HG02798 (cell line): ENCODE data around the gene CYS1.
"Not testable (repeated sequence)": the region's sequence is repeated elsewhere in the genome, so short reads cannot be mapped to it uniquely, and the experiment has no call there.

Source experiments
- ATAC-seq: cut with Tn5 transposase; IDR thresholded peaks from one replicate; pipeline ENCODE4 v1.9.1; 2021; ENCODE audit warnings: mild to moderate bottlenecking; ENCODE audit not compliant: unreplicated experiment, poor library complexity

The CYS1 gene

GRCh38 chr2:10033251-10034006, 46.8 kb downstream of the CYS1 start:
- no peak for ATAC-seq

DNA sequence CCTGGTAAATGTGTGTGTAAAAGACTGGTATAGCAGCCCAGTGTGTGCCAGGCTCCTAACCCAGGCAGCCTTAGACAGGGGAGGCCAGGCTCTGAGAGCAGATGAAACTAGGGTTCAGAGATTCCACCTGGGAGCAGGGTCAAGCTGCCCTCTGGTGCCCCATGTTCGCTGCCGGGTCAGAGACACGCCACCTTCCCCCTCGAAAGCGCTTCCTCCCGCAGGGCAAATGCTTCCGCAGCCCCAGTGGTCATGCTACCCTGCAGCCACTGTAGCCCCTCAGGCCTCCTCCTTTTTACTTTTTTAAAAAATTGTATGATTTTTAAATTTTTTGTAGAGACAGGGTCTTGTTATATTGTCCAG, 47.5 kb downstream of the CYS1 start:
- ATAC-seq, result no peak

DNA sequence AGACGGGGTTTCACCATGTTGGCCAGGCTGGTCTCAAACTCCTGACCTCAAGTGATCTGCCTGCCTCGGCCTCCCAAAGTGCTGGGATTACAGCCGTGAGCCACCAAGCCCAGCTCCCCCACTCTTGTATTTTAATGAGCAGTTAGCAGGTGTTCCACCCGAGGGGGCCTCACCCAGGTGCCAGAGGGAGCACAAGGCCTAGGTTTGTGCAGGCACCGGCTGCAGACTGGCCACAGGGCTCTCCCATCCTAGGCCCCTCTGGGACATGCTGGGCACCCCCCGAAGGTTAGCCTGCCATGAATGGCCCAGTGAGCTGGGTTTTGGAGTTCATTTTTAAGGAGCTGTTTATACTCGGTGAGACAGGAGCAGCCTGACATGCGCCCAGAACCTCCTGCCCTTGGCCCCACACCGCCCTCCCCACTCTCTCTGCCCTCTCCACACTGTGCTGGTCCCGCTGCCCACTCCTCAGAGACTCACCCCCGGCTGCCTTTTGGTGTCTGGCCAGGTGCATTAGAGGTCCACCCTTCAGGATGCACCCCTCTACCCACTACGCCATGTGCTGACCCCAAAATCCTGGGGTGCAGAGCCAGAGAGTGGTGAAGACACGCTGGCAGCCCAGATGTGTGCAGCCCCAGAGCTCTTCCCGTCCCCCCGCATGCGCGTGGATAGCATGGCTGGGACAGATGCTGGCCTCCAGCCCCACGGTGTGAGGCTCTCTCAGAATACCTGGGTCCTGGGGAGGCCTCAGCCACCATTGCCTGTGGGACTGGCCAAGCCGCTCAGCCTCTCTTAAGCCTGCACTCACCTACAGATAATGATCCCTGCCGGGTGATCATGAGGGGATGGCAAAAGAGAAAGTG, 48.1 kb downstream of the CYS1 start:
- no peak for ATAC-seq

- ATAC-seq, result not testable (repeated sequence)
Observed at GRCh38 chr2:10030798-10031197, 49.4 kb downstream of the CYS1 start.

GRCh38 chr2:10030311-10030736, 49.9 kb downstream of the CYS1 start:
- no peak for ATAC-seq

DNA sequence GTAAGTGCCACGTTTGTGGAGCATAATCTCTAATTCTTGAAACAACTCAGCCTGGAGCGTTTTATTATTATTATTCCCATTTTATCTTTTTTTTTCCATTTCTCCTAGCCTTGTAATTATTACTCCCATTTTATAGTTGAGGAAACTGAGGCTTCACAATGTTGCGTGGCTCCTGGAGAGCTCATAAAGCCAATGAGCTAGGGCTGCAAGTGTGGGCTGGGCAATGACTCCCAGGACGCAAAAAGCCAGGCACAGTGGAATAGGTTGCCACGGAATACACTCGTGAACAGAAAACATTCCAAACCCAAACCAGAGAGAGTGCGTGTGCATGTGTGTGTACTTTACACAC, 50.4 kb downstream of the CYS1 start:
- no peak for ATAC-seq

DNA sequence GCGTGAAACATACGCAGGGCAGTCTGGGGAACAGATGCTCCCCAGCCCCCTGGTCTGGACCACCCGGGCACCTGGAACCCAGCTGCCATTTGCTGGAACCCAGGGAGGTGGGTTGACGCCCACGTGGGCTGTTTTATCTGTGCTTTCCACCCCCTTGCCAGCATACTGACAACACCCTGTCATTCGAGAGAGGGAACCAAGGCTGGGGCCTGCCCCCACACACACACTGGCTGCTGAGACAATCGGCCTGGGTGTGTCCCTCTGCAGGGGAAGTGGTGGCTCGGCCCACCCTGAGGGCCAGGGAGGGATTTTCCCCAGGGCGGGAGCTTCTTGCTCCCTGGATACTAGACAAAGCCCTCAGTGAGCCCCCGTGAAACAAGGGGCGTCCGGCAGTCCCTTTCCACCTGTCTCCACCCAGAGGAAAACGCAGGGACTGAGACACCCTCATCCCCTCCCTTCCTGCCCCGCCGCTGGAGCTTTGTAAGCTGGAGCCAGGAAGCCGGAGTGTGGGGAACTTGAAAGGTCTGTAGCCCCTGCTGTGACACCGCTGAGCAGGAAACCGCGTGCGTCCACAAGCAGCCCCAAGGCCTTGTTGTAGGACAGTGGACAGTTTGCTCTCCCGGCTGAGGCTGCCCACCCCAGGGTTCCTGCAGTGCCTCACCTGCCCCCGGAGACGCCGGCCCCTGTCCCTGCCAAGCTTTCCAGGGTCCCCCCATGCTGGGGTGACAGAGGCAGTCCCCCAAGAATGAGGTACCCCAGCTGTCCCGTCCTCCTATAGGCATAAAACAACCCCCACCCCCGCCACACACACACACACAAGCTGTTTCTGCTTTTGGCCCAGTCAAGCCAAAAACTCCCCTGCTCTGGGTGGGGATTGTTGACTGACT, 51.0 kb downstream of the CYS1 start:
- peak; percentile 69 for ATAC-seq

DNA sequence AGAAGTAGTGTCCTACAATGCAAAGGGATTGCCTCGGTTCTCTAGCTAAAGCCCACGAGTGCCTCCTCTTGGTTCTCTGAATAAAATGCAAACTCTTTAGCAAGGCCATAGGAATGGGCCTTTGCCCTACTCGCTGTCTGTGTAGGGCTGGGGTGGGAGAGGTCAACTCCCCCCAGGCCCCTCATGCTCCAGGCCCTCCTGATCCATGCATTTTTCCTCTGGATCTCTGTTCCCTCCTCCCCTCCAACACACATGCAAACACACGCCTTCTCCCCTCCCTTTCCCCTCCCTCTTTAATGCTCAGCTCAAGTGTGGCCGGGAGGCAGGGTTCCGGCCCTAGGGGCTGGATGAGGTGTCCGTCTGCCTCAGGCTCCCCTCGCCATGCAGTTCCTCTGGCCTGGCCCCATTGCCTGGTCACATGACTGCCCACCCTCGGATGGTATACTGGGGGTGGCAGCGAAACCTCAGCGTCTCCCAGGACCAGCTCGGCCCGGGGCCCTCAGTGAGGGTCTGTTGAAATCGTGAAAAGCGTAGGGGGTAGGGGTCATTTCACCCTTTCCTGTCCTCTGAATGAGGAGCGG, 51.7 kb downstream of the CYS1 start:
- ATAC-seq, result no peak

DNA sequence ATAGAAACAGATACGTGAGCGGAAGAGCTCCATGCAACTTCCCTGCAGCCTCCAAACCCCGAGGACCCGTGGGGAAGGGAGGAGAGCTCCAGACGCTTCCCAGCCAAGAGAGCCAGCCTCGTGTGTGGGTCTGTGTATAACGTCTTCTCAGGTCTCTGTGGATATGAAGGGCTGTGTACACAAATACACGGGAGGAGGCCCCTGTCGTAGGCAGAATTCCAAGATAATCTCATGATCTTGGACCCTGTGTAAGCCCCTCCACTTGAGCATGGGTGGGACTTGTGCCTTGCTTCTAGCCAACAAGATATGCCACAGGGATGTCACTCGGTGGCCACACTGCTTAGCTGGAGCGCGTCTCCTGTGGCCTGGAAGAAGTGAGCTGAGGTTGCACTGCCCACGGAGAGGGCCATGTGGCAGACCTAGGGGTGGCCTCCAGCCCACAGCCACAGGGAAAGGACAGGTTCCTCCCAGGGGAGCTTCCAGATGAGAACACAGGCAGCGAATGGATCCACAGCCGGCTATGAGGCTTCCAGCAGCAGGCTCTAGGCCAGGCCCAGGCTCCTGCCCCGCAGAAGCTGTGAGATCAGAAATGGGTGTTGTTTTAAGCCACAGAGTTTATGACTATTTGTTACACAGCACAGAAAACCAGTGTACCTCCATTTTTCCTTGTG, 52.4 kb downstream of the CYS1 start:
- ATAC-seq, result no peak

DNA sequence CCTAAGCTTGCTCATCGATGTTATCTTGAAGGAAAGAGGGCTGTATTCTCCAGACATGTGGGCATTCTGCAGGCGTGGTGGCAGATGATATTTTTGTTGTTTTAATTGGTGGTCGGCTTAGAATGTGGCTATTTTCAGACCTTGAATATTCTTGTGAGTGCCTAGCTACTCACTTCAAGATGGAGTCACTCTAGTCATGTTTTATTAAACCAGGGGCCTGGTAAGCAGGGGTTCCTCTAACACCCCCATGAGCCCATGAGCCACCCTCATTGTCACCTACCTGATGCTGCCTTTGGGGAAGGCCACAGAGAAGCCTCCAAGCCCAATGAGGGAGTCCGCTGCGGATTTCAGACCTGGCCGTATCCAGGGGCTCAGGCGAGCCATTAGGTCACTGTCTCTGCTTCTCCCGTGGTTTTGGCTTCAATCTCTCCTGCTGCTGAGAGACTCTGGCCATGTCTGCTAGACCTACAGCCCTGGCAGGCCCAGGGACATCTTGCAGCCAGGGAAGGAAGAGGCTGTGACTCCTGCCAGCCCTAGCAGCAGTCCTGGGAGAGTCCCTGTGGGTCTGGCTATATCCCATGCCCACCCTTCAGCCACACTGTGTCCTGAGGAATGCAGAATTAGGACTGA, 53.2 kb downstream of the CYS1 start:
- no peak for ATAC-seq

DNA sequence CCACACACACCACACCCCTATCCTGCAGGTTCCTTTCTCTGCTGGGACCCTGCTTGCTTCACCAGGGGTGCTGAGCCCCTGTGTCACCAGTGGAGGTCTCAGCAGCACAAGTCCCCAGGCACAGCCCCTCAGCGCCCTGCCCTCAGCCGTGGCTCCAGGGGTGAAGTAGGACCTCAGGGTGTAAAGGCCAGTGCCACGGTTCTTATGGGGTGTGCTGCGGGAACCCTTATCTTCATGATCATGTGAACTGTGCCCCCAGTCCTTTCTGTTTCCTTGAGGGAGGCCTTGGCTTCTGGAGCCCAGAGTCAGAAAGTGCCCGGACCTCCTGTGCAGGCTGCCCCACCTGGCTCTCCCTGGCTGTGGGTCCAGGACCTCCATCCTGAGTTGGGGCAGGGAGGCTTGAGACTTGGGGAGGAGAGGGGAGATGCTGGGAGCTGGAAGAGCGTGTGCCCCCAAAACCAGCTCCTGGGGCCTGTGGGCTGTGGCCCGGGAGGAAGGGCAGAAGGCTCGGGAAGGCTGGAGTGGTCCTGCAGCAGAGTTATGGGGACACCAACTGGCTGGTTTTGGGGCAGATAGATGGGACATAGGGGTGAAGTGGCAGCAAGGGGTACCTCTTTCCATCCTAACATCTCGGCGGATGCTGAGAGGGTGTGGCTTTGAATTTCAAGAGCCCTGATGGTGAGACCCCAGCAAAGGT, 57.1 kb downstream of the CYS1 start:
- no peak for ATAC-seq

- no peak for ATAC-seq
Observed at GRCh38 chr2:10022445-10022844, 57.8 kb downstream of the CYS1 start.

- no peak for ATAC-seq
Observed at GRCh38 chr2:10022041-10022421, 58.2 kb downstream of the CYS1 start.

GRCh38 chr2:10019602-10020400, 60.4 kb downstream of the CYS1 start:
- no peak for ATAC-seq

- ATAC-seq, result no peak
Observed at GRCh38 chr2:10019174-10019573, 61.0 kb downstream of the CYS1 start.

GRCh38 chr2:10017313-10017941, 62.8 kb downstream of the CYS1 start:
- no peak for ATAC-seq

GRCh38 chr2:10016802-10017258, 63.4 kb downstream of the CYS1 start:
- no peak for ATAC-seq
